Prostate gland (tissue), 2 donors: Measurements from ENCODE around the gene CKB. TPM values are rescaled to one million over a fixed set of nuclear protein-coding genes. Genes with fewer than 3 reads are reported as not detected.

Experiments used
- DNase-seq: peaks from one replicate; pipeline ENCODE4 v3.0.0-alpha.2; 2019; ENCODE audit warnings: low spot score
- H3K27ac ChIP-seq, 2 donors: fragments of 200-600 bp; sonication (generic); 2 replicates each; pipeline ENCODE4 v1.5.1; 2017 to 2019
- H3K27me3 ChIP-seq: fragments of 200-600 bp; sonication (generic); replicated peaks from 2 replicates; pipeline ENCODE4 v1.5.1; 2019; ENCODE audit not compliant: insufficient read depth
- H3K36me3 ChIP-seq, 2 donors: fragments of 200-600 bp; sonication (generic); 1 replicate in 1 of 2; 2 replicates in 1 of 2; pipeline versions ENCODE4 v1.5.1 to v1.8.1; 2017 to 2019
- H3K4me1 ChIP-seq: fragments of 200-600 bp; sonication (generic); replicated peaks from 2 replicates; pipeline ENCODE4 v1.5.1; 2019
- H3K4me3 ChIP-seq, 2 donors: fragments of 200-600 bp; sonication (generic); 2 replicates each; pipeline ENCODE4 v1.5.1; 2017 to 2019
- H3K9me3 ChIP-seq: fragments of 200-600 bp; sonication (generic); 2 replicates; pipeline ENCODE4 v1.5.1; 2017
- POLR2A ChIP-seq: fragments of 450-650 bp; IDR thresholded peaks from one replicate; pipeline ENCODE4 v1.6.1; 2016; ENCODE audit warnings: antibody characterized with exemption, mild to moderate bottlenecking
- POLR2AphosphoS5 ChIP-seq: sonication (generic); formaldehyde crosslinking; IDR thresholded peaks from one replicate; pipeline ENCODE4 v1.6.1; 2017; ENCODE audit warnings: antibody characterized with exemption
- WGBS: methylation state at CpG from one replicate; pipeline ENCODE4 v1.1.5; 2018; 5-methylcytosine and 5-hydroxymethylcytosine counted together
- intact Hi-C: fragments of 100-400 bp; cut with DNase I; formaldehyde crosslinking; loops from one replicate; pipeline ENCODE4 v1.14.2; 2022
- total RNA-seq, 2 donors: library from RNA; depleted of rRNA; stranded (reverse); fragments of >200 nt; gene quantifications; one replicate each; pipeline ENCODE4 v1.1.0, GENCODE V29; 2016
- TF ChIP-seq, protein P1 (sequence below), 4 experiments: fragments of 200-600 bp in 2 of 4; fragments of 450-650 bp in 2 of 4; sonication (generic) in 2 of 4; IDR thresholded peaks; 1 replicate in 3 of 4; 2 replicates in 1 of 4; pipeline ENCODE4 v1.5.1; 2016 to 2019; ENCODE audit warnings: antibody characterized with exemption in 4 of 4, mild to moderate bottlenecking in 2 of 4, moderate library complexity in 2 of 4

CKB gene
- total RNA-seq, 2 donors from 2014 or later: 1,199 to 1,838 TPM

DNA sequence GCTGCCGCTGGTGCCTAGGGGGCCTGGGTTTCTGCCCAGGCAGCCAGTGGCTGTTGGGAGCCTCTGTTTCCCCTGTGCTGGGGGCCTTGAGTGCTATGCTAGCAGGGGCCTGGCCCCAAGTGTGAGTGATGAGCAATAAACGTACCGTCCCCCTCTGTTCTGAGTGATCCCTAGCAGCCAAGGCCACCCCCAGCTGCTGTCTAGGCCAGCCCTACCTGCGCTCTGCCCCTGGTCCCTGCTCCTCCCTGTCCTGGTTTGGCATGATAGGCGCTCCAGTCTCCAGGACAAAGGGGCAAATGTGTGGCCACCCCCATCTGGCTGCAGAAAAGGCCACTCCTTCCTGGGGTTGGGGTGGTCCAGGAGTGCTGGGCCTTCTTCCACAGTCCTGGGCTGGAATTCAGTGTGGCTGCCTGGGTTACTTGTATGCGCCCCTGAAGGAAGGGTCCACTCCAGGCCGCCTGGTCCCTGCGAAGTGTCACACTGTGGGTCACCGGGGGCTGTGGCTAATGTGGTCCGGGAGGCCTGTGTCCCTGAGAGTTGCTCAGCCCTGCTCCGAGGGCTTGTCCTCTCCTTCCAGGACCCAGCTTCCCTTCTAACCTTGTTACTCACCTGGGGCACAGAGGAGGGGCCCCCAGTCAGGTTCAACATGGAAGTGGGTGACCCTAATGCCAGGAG, 13.4 kb upstream of the CKB start:
- peaks cover 10% of the 10 kb centered on the region for H3K4me1 ChIP-seq

DNA sequence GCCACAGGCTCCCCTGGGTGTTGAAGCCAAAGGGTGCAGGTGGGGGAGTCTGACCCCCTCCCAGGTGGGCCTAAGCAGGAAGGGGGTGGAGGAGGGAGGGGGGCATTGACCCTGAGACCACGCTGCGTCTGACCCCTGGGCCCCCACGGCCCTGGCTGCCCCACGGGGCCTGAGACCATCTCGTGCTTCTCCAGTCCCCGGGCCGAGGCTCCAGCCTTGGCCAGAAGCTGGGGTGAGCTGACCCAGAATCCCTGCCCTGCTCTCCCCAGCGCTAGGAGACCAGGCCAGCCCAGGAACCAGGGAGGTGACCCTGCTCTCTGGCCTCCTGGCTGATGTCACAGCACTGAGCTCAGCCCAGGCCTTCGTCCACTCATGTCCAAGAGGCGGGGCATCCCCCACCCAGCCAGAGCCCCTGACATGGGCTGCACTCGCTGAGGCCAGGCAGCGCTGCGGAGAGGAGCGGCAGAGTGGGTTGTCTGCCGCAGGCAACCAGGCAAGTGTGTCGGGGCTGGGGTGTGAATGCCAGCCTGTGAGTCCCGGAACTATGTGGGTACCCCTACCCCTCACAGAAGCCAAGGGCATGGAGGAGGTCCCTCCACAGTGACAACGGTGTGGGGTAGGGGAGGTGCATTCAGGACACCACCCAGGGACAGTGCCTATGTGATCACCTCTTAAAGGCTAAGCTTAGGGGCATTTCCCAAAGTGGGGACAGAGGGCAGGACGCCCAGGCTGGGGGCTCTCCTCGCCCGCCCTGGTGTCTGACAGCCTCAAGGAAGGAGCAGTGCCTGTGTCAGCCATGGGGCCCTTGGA, 12.7 kb upstream of the CKB start:
- H3K4me1 ChIP-seq: peaks cover 4% of the 10 kb centered on the region
- H3K27ac ChIP-seq: peak overlapping the region; percentile 59 to 77
- no peaks in the 10 kb centered on the region for H3K36me3 ChIP-seq
- TF ChIP-seq, protein P1, sequence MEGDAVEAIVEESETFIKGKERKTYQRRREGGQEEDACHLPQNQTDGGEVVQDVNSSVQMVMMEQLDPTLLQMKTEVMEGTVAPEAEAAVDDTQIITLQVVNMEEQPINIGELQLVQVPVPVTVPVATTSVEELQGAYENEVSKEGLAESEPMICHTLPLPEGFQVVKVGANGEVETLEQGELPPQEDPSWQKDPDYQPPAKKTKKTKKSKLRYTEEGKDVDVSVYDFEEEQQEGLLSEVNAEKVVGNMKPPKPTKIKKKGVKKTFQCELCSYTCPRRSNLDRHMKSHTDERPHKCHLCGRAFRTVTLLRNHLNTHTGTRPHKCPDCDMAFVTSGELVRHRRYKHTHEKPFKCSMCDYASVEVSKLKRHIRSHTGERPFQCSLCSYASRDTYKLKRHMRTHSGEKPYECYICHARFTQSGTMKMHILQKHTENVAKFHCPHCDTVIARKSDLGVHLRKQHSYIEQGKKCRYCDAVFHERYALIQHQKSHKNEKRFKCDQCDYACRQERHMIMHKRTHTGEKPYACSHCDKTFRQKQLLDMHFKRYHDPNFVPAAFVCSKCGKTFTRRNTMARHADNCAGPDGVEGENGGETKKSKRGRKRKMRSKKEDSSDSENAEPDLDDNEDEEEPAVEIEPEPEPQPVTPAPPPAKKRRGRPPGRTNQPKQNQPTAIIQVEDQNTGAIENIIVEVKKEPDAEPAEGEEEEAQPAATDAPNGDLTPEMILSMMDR (IDR thresholded peaks at IDR 0.05): no peak
- TF ChIP-seq POLR2A: no peak
- TF ChIP-seq POLR2AphosphoS5: no peak
- intact Hi-C loops: no loop called here
- no peaks in the 10 kb centered on the region for H3K9me3 ChIP-seq
- no peak overlapping the region for H3K4me3 ChIP-seq
- WGBS: 84% methylated on average over 21 of the region's 21 CpGs
- no peaks in the 10 kb centered on the region for H3K27me3 ChIP-seq
- DNase-seq: no peak

More for the DNA sequence above, 13.4 kb upstream of the CKB start:
- DNase-seq: no peak
- peak overlapping the region; percentile 59 to 77 for H3K27ac ChIP-seq
- intact Hi-C loops: no loop called here
- no peaks in the 10 kb centered on the region for H3K36me3 ChIP-seq
- no peaks in the 10 kb centered on the region for H3K27me3 ChIP-seq
- H3K4me3 ChIP-seq: no peak overlapping the region
- WGBS: 76% methylated on average over 11 of the region's 11 CpGs
- TF ChIP-seq POLR2A (no peak), POLR2AphosphoS5 (no peak)
- TF ChIP-seq, protein P1 (IDR thresholded peaks at IDR 0.05): no peak
- H3K9me3 ChIP-seq: no peaks in the 10 kb centered on the region

DNA sequence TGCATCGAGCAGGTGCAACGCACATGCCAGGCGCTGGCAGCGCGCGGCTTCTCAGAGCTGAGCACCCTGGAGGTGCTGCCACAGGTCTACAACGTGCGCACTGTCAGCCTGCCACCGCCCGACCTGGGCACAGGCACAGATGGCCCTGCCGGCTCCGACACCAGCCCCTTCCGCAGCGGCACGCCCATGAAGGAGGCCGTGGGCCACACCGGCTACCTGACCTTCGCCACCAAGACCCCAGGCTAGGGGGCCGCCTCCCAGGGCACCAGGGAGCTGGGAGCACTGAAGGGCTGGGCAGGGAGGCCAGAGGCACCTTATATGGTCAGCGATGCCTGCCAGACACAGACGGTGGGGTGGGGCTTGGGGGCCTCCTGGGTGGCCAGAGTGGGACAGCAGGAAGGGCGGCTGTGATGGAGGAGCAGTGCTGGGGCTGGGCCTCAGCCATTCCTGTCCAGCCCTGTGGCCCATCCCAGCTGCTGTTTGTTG, 12.0 kb upstream of the CKB start:
- TF ChIP-seq POLR2AphosphoS5 (no peak), POLR2A (no peak)
- TF ChIP-seq, protein P1 (IDR thresholded peaks at IDR 0.05): no peak
- WGBS: 73% methylated on average over 12 of the region's 22 CpGs
- Histone ChIP-seq H3K27me3 (no peaks in the 10 kb centered on the region), H3K4me1 (peaks cover 6% of the 10 kb centered on the region), H3K9me3 (no peaks in the 10 kb centered on the region), H3K36me3 (no peaks in the 10 kb centered on the region), H3K4me3 (no peak overlapping the region), H3K27ac (peak overlapping the region; percentile 59 to 77)
- intact Hi-C loops: no loop called here
- no peak for DNase-seq

DNA sequence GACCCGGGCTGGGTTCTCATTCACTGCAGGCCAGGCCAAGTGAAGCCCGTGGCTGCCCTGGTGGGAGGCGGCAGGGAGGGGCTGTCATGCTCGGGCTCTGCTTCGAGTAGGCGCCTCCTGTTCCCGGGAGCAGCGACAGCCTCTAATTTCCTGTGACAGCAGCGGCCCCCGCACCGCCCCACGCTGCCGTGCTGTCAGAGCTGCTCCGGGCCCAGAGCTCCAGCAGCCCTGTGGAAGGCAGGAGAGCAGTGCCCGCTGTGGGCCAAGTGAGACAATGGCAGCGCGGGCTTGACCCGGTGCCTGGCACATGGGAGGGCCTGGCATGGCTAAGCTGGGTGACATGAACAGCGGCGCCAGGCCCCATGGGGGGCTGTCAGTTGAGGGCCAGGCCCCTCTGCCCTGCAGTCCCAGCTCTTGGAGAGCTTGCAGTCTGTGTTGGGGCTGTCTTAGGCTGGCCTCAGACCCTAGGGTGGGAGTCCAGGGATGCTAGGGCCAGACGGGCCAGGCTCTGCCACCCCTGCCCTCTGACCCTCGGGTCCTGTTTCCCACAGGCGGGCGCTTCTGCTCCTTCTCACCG, 11.5 kb upstream of the CKB start:
- Histone ChIP-seq H3K4me3 (no peak overlapping the region), H3K36me3 (no peaks in the 10 kb centered on the region), H3K9me3 (no peaks in the 10 kb centered on the region), H3K27ac (peak overlapping the region; percentile 59 to 77), H3K4me1 (peaks cover 8% of the 10 kb centered on the region), H3K27me3 (no peaks in the 10 kb centered on the region)
- TF ChIP-seq, protein P1 (IDR thresholded peaks at IDR 0.05): no peak
- no peak for TF ChIP-seq POLR2AphosphoS5
- TF ChIP-seq POLR2A: no peak
- WGBS: 69% methylated on average over 22 of the region's 25 CpGs
- intact Hi-C loops: no loop called here
- no peak for DNase-seq
